Measurements from ENCODE around the gene LINGO3. TPM values are rescaled to one million over a fixed set of nuclear protein-coding genes. Genes with fewer than 3 reads are reported as not detected.

The LINGO3 gene
- polyA plus RNA-seq, 1 experiment = not detected

DNA sequence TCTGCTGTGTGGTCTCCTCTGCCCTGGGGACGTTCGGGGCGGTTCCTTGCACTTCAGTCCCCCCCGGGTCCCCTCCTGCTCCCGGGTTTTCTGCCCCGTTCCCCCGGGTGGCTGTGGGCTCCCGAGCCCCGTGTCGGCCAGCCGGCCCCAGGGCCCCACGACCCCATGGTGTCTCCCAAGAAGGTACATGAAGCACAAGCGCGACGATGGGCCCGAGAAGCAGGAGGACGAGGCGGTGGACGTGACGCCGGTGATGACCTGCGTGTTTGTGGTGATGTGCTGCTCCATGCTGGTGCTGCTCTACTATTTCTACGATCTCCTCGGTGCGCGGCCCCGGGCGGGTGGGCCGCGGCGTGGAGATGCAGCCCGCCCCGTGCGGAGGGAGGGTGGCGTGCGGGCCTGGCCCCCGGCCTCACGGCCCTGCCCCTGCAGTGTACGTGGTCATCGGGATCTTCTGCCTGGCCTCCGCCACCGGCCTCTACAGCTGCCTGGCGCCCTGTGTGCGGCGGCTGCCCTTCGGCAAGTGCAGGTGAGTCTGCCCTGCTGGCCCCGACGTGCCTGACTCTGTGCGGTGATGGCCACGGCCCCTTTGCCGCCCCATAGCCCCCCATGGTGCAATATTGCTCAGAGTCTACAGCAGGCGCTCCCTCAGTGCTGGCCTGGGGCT lies 31.8 kb upstream of the LINGO3 start:
- TF ChIP-seq, protein P1, sequence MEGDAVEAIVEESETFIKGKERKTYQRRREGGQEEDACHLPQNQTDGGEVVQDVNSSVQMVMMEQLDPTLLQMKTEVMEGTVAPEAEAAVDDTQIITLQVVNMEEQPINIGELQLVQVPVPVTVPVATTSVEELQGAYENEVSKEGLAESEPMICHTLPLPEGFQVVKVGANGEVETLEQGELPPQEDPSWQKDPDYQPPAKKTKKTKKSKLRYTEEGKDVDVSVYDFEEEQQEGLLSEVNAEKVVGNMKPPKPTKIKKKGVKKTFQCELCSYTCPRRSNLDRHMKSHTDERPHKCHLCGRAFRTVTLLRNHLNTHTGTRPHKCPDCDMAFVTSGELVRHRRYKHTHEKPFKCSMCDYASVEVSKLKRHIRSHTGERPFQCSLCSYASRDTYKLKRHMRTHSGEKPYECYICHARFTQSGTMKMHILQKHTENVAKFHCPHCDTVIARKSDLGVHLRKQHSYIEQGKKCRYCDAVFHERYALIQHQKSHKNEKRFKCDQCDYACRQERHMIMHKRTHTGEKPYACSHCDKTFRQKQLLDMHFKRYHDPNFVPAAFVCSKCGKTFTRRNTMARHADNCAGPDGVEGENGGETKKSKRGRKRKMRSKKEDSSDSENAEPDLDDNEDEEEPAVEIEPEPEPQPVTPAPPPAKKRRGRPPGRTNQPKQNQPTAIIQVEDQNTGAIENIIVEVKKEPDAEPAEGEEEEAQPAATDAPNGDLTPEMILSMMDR (IDR thresholded peaks at IDR 0.05; ENCODE audit: low read depth, low read length) = no peak
- CTCF ChIA-PET = no interaction called here
- H3K4me3 ChIP-seq (ENCODE audit: low read depth, low read length) = no peak overlapping the region
- H3K27ac ChIP-seq (ENCODE audit: low read depth, low read length) = no peak overlapping the region
- H3K9me3 ChIP-seq (ENCODE audit: control insufficient read depth, insufficient read depth, low read length) = peaks cover 10% of the 10 kb centered on the region
- no peak for DNase-seq (ENCODE audit: low read depth, low spot score)
- no peaks in the 10 kb centered on the region for H3K27me3 ChIP-seq (ENCODE audit: control insufficient read depth, insufficient read depth, low read length)
- POLR2A ChIA-PET = no interaction called here

DNA sequence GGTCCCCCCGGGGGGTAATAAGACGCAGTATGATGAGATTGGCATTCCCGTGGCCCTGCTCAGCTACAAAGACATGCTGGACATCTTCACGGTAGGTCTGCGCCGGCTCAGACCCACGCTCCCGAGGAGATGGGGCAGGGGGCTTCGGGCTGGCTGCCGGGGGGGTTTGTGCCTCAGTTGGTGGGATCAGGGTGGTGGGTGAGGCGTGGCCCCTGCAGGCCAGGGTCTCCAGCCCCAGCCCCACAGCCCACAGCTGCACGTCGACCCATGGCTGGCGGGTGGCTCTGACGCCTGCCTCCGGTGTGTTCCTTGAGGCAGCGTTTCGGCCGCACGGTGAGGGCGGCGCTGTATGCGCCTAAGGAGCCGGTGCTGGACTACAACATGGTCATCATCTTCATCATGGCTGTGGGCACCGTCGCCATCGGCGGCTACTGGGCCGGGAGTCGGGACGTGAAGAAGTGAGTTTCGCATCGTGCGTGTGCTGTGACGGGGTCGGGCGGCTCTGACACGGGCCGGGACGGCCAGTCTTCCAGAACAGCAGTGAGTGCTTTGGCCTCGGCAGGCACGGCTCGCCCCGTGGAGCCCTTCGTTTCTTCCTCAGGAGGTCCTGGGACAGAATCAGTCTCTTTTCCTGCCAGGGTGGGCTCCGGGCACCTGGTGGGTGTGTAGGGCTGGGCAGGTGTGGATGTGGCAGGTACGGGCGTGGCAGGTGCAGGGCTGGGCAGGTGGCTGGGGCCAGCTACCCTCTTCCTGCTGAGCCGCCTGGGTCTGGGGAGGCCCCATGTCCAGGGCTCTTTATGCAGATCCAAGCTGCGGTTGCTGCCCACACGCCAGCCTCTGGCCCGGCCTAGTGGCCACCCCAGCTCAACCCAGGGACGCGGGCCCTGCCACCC lies 31.0 kb upstream of the LINGO3 start:
- Histone ChIP-seq H3K4me3 (ENCODE audit: low read depth, low read length) (no peak overlapping the region), H3K27ac (ENCODE audit: low read depth, low read length) (no peak overlapping the region), H3K27me3 (ENCODE audit: control insufficient read depth, insufficient read depth, low read length) (no peaks in the 10 kb centered on the region), H3K9me3 (ENCODE audit: control insufficient read depth, insufficient read depth, low read length) (peaks cover 17% of the 10 kb centered on the region)
- POLR2A ChIA-PET = no interaction called here
- TF ChIP-seq, protein P1 (IDR thresholded peaks at IDR 0.05; ENCODE audit: low read depth, low read length) = no peak
- DNase-seq (ENCODE audit: low read depth, low spot score) = no peak
- CTCF ChIA-PET = no interaction called here

DNA sequence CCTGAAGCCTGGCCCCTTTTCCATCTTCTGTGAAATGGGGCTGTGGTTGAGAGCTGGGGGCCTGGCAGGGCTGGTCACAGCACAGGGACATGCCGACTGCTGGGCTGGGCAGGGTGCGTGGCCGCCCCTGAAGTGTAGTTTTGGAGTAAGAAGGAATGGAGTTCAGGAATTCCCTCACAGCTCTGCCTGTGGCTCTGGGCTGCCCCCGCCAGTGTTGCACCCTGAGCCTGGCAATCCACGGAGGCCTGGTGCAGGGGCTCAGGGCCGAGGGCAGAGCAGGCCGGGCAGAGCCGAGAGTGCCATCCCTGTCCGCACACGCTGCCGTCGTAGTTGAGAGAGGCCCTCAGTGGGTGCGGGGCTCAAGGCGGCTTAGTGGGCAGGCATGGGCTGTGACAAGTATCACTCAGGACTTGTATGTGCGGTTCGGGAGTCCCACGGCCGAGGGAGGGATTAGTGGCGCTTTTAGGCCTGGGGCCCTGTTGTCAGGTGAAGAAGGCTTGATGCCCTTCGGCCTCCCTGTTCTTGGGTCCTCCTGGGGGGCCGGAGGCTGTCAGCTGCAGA lies 30.2 kb upstream of the LINGO3 start:
- ChIA-PET POLR2A (no interaction called here), CTCF (no interaction called here)
- Histone ChIP-seq H3K27me3 (ENCODE audit: control insufficient read depth, insufficient read depth, low read length) (no peaks in the 10 kb centered on the region), H3K4me3 (ENCODE audit: low read depth, low read length) (no peak overlapping the region), H3K27ac (ENCODE audit: low read depth, low read length) (no peak overlapping the region), H3K9me3 (ENCODE audit: control insufficient read depth, insufficient read depth, low read length) (peaks cover 17% of the 10 kb centered on the region)
- no peak for DNase-seq (ENCODE audit: low read depth, low spot score)
- TF ChIP-seq, protein P1 (IDR thresholded peaks at IDR 0.05; ENCODE audit: low read depth, low read length) = no peak

DNA sequence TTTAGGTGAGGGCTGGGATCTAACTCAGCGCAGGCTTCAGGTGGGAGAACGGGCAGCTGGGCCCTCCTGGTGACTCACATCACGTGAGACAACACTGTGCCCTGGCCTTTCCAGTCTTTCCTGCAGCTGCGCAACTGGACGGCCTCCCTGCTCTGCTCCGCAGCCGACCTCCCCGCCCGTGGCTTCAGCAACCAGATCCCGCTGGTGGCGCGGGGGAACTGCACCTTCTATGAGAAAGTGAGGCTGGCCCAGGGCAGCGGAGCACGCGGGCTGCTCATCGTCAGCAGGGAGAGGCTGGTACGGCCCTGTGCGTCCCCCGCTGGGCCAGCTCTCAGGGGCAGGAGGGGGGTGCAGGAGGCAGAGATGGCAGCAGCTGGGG lies 29.4 kb upstream of the LINGO3 start:
- Histone ChIP-seq H3K9me3 (ENCODE audit: control insufficient read depth, insufficient read depth, low read length) (peaks cover 17% of the 10 kb centered on the region), H3K4me3 (ENCODE audit: low read depth, low read length) (no peak overlapping the region), H3K27ac (ENCODE audit: low read depth, low read length) (no peak overlapping the region), H3K27me3 (ENCODE audit: control insufficient read depth, insufficient read depth, low read length) (no peaks in the 10 kb centered on the region)
- ChIA-PET CTCF (no interaction called here), POLR2A (no interaction called here)
- DNase-seq (ENCODE audit: low read depth, low spot score) = no peak
- TF ChIP-seq, protein P1 (IDR thresholded peaks at IDR 0.05; ENCODE audit: low read depth, low read length) = no peak

All from AG04450 (cell line).